Activated CD8-positive, alpha-beta memory T cell treated with anti-CD3 and anti-CD28 coated beads, Interleukin-2, amount 50 U/mL, for 24 hours (primary cell): ENCODE data around the gene ITPR3.

ENCODE experiments used
- DNase-seq: peaks from one replicate; pipeline ENCODE4 v3.0.0-alpha.2; 2020; ENCODE audit errors: extremely low read depth

ITPR3 gene

GRCh38 chr6:33638556-33638955 is 17.4 kb downstream of the ITPR3 start:
- no peak for DNase-seq

GRCh38 chr6:33639559-33639958 is 18.4 kb downstream of the ITPR3 start:
- DNase-seq, result no peak

GRCh38 chr6:33640361-33640760 is 19.2 kb downstream of the ITPR3 start:
- DNase-seq, result no peak

GRCh38 chr6:33641144-33641543 is 20.0 kb downstream of the ITPR3 start:
- DNase-seq, result no peak

- DNase-seq, result no peak
These were observed 20.5 kb downstream of the ITPR3 start for GRCh38 chr6:33641602-33642001.

GRCh38 chr6:33642897-33643296 is 21.8 kb downstream of the ITPR3 start:
- no peak for DNase-seq

GRCh38 chr6:33651403-33651802 is 30.3 kb downstream of the ITPR3 start:
- DNase-seq, result no peak

- no peak for DNase-seq
These were observed 30.9 kb downstream of the ITPR3 start for GRCh38 chr6:33652002-33652401.

GRCh38 chr6:33654831-33655554 is 33.9 kb downstream of the ITPR3 start:
- DNase-seq, result no peak

GRCh38 chr6:33656844-33657243 is 35.7 kb downstream of the ITPR3 start:
- no peak for DNase-seq

- DNase-seq, result no peak
These were observed 38.0 kb downstream of the ITPR3 start for GRCh38 chr6:33658982-33659689.

- DNase-seq, result no peak
These were observed 38.9 kb downstream of the ITPR3 start for GRCh38 chr6:33659986-33660385.

GRCh38 chr6:33661106-33661838 is 40.1 kb downstream of the ITPR3 start:
- DNase-seq, result no peak

- no peak for DNase-seq
These were observed 41.2 kb downstream of the ITPR3 start for GRCh38 chr6:33662318-33662717.

- no peak for DNase-seq
These were observed 41.9 kb downstream of the ITPR3 start for GRCh38 chr6:33663028-33663427.

- DNase-seq, result no peak
These were observed 42.8 kb downstream of the ITPR3 start for GRCh38 chr6:33663727-33664449.

- no peak for DNase-seq
These were observed 43.5 kb downstream of the ITPR3 start for GRCh38 chr6:33664506-33665057.

GRCh38 chr6:33665957-33666356 is 44.8 kb downstream of the ITPR3 start:
- DNase-seq, result no peak

- DNase-seq, result no peak
These were observed 46.0 kb downstream of the ITPR3 start for GRCh38 chr6:33667072-33667471.

GRCh38 chr6:33667776-33668175 is 46.7 kb downstream of the ITPR3 start:
- DNase-seq, result no peak

- DNase-seq, result no peak
These were observed 47.2 kb downstream of the ITPR3 start for GRCh38 chr6:33668328-33668727.

GRCh38 chr6:33668914-33669313 is 47.8 kb downstream of the ITPR3 start:
- no peak for DNase-seq
